GM12891 (cell line): Measurements from ENCODE around the gene ANAPC2.

ENCODE experiments used
- POLR2A ChIP-seq: IDR thresholded peaks from 2 replicates; pipeline ENCODE4 v1.6.1; 2011; ENCODE audit warnings: low read depth, low read length, control low read depth
- POLR2AphosphoS5 ChIP-seq: IDR thresholded peaks from 2 replicates; pipeline ENCODE4 v1.6.1; 2011; ENCODE audit warnings: low read depth, low read length, control low read depth
- POU2F2 ChIP-seq: IDR thresholded peaks from 2 replicates; pipeline ENCODE4 v1.6.1; 2011; ENCODE audit warnings: low read depth, mild to moderate bottlenecking, control low read depth, low read length, moderate library complexity
- SPI1 ChIP-seq: IDR thresholded peaks from 2 replicates; pipeline ENCODE4 v1.6.1; 2011; ENCODE audit warnings: low read depth, low read length, control low read depth
- TAF1 ChIP-seq: IDR thresholded peaks from 2 replicates; pipeline ENCODE4 v1.6.1; 2011; ENCODE audit warnings: low read depth, low read length, control low read depth

DNA sequence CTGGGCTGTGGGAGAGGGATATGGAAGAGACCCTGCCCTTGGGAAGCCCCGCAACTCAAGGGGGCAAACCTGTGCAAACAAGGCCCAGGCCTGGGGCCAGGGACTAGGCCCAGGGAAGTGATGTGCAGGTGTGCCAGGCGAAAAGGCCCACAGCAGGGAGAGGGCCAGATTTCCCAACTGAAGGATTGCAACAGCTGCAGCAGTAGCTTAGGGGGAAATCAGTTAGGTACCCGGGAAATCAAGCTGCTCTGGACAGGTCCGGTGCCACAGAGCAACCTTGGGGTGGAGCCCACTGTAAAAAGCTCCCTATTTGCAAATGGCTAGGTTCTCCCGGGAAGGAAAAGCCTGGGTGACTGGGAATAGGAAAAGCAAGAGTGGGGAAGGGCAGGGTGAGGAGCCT lies 39.0 kb downstream of the ANAPC2 start:
- TF ChIP-seq POLR2A, result no peak
- TF ChIP-seq POLR2AphosphoS5, result no peak
- TF ChIP-seq TAF1, result no peak
- no peak for TF ChIP-seq POU2F2
- no peak for TF ChIP-seq SPI1
